Erythroblast (primary cell): ENCODE measurements around the gene TAL1.
"Not testable (repeated sequence)": the region's sequence is repeated elsewhere in the genome, so short reads cannot be mapped to it uniquely, and the experiment has no call there.

Experiments used
- DNase-seq, 2 experiments: peaks; one replicate each; lab custom pipeline; 2025; lab: John Stamatoyannopoulos, UW
- GATA1 ChIP-seq: IDR thresholded peaks from 2 replicates; pipeline ENCODE4 v1.6.1; 2011; ENCODE audit warnings: low read depth, mild to moderate bottlenecking, control low read depth, low read length, moderate library complexity
- POLR2A ChIP-seq: IDR thresholded peaks from 2 replicates; pipeline ENCODE4 v1.6.1; 2011; ENCODE audit warnings: mild to moderate bottlenecking, low read length

TAL1 gene

DNA sequence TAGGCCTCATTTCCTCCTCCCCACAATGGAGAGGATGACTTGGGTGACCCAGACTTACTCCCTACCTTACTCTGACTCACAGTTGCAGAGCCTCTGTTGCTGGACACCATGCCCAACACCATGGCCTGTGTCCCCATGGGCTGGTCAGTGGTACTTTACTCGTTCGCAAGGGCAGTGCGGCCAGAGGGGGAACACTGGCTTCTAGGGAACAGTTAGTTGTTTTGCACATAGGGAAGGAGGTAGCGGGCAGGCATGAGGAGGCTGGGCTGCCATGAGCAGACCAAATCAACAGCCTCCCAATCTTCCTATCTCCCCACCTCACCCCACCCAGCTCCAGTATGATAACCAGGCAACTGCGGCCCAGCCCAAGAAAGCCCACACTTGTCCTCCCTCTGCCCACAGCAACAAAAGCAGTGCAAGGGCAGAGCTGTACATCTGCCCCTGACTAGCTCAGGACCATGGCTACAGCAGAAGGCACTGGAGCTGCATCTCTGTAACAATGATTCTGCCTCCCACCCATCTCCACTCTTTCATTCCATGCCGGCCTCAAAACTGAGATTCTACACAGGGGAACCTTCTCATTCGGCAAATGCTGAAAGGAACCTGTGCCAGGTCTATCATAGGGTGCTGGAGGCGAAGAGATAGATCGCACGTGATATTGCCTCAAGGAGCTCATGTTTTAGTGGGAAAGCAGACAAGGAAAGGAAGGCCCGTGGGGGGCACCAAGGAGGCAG lies 18.6 kb downstream of the TAL1 start:
- TF ChIP-seq GATA1 (no peak), POLR2A (peak; percentile 18)
- peak; percentile 80 to 91 for DNase-seq

DNA sequence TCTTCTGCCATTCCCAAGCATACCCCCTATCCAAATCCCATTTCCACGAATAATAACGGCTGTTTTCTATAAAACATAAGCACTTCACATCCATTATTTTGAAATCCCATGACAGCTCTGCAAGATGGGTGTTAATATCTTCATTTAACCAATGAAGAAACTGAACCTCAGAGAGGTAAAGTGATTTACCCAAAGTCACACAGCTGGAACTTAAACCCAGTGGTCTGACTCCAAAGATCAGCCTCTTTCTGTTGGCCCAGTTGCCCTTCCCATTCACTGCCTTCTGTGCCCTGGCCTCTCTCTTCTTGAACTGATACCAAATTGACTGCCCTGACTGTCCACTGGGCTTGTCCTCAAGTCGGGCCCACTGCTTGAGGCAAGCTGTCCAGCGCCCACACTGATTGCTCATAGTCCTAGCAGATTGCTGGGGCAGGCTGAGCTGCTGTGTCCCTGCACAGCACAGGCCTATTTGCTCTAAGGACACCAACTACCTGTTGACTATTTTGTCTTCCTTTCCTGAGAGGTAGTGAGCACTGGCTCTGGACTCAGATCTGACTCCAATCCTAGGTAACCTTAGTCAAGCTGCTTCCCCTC lies 19.3 kb downstream of the TAL1 start:
- no peak for DNase-seq
- TF ChIP-seq GATA1 (no peak), POLR2A (no peak)

DNA sequence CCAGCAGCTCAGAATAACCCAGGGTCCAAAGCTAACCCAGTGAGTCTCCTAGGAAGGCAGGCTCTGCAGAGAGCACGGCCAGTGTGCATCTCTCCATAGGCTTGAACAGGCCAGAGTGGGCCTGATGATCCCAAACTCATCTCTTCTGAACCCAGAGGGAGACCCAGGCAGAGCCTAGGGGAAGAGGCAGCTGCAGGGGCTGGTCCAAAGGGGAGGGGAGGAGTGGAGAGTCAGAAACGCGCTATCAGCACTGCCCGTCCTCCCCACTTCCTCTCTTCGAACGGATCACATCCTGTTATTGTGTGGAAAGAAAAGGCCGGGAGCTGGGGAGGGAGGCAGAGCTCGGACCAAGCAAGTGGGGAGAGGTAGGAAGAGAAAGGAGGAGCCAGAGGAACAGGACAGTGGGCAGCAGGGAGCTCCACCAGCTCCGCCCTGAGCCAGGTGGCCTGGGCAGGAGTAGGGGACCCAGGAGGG lies 20.2 kb downstream of the TAL1 start:
- DNase-seq, result no peak
- TF ChIP-seq POLR2A (no peak), GATA1 (no peak)

DNA sequence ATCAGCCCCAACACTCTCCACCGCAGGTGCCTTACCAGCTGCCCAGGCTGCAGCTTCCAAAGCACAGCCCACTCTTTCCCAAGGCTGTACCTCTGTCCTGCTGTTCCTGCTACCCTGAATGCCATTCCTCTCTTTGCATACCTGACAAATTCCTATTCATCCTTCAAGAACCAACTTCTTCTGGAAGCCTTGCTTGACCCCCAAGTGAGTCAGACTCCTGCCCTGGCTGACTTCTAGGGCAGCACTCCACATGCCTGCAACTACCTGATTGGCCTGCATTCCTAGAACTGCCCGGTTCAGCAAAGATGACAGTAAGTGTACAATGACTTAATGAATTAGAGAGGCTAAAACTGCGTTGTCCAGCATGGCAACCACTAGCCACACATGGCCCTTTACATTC lies 21.4 kb downstream of the TAL1 start:
- DNase-seq, result no peak
- TF ChIP-seq GATA1, result no peak
- no peak for TF ChIP-seq POLR2A

DNA sequence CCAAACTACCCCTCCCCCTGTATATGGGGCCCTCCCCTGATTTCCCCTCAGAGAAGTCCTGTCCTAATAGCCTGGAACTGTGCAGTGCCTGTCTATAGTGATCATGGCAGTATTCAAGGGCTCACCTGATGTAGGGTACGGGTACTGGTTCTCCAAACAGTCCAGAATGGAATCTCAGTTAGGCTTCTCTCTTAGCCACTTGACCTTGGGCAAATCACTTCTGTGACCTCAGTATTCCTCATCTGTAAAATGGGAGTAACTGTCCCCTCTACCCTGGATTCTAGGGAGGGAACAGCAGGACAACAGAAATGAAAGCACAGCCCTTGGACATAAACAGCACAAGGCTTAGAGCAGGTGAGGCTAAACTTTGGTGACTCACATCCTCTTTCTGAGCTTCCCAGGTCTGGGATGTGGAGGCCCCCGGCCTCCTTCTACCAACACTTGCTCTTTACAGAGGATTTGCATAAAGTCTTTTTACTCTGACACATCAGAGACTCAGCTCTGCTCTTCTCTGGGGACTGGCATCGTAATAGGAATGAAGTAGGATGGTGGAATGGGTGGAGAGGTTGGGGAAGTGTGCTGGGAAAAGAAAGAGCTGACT lies 22.2 kb downstream of the TAL1 start:
- TF ChIP-seq GATA1 (no peak), POLR2A (no peak)
- no peak for DNase-seq

DNA sequence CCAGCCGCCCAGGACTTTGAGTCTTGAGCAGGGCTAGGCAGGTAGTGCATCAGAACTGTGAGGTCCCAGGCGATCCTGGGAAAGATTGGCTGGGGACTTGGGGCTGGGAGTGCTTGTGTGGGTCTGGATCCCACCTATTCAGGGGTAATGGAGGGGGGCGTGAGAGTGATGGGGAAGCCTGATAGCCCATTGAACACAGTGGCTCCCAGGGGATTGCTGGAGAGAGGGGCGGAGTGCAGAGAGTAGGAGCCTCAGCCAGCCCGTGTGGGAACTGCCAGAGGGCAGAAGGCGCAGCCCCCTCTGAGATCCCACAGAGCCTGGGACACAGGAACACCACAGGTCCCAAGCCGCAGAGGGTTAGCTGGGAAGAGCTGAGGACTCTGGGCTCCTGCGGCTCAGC lies 22.9 kb downstream of the TAL1 start:
- no peak for TF ChIP-seq POLR2A

DNA sequence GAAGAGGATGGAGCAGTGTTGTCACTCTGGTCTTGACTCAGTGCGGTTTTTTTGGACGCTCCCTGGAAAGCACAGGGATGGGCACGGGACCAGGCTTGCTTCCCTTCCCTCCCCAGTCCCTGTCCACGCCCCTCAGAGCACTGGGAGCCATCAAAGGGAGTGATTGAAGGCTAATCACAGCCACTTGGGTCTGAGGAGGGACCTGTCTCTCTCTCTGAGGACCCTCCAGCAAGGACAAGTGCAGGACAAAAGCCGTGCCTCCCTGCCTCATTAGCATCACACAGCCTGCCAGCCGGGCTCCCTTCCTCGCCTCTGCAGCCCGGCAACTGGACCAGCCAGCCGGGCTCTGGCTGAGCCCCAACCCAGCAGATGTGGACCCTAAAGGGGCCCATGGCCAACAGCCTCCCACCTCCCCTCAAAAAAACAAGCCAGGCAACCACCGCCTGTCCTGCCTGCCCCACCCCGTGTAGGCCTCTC lies 23.6 kb downstream of the TAL1 start:
- DNase-seq, result no peak
- TF ChIP-seq GATA1 (no peak), POLR2A (no peak)

More for the DNA sequence above, 22.9 kb downstream of the TAL1 start:
- DNase-seq, result no peak

DNA sequence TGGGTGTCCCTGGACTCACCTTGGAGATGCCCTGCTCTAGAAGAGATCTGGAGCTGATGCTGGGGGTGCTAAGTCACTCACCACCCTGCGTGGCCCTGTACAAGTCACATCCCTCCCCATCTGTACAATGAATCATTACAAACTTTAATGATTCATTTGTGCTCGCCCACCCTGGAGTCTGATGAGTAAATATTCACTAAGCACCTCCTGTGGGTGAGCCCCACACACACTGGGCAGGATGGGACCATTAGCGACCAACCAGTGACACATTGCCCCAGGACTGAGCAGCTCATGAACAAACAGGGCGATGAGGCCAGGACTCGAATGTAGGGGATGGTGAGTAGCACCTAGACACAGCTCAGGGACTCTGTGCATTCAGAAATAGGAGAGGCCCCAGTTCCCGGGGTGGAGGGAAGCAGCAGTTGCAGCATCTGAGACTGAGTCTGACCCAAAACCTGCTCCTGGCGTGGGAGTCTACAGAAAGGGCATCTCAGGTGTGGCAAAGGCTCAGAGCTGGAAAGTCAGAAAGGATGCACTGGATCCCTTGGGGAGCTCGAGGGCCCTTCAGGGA lies 24.1 kb downstream of the TAL1 start:
- TF ChIP-seq POLR2A (no peak), GATA1 (no peak)
- DNase-seq, result no peak

DNA sequence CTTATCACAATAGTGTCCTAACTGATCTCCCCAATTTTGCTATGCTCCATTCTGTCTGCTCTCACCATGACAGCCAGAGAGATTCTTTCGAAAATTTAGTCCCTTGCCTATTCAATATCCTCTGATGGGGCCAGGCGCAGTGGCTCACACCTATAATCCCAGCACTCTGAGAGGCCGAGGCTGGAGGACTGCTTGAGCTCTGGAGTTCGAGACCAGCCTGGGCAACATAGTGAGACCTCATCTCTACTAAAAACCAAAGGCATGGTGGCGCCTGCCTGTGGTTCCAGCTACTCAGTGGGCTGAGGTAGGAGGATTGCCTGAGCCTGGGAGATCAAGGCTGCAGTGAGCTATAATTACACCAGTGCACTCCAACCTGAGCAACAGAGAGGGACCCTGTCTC lies 26.1 kb downstream of the TAL1 start:
- TF ChIP-seq GATA1 (no peak), POLR2A (no peak)
- no peak for DNase-seq

DNA sequence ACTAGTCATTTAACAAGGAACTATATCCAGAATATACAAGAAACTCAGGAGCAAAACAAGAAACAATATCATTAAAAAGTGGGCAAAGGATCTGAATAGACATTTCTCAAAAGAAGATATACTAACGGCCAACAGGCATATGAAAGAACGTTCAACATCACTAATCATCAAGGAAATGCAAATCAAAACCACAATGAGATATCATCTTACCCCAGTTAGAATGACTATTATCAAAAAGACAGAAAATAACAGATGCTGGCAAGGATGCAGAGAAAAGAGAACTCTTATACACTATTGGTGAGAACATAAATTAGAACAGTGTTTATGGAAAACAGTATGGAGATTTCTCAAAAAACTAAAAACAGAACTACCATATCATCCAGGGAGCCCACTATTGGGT lies 28.5 kb downstream of the TAL1 start:
- not testable (repeated sequence) for DNase-seq

DNA sequence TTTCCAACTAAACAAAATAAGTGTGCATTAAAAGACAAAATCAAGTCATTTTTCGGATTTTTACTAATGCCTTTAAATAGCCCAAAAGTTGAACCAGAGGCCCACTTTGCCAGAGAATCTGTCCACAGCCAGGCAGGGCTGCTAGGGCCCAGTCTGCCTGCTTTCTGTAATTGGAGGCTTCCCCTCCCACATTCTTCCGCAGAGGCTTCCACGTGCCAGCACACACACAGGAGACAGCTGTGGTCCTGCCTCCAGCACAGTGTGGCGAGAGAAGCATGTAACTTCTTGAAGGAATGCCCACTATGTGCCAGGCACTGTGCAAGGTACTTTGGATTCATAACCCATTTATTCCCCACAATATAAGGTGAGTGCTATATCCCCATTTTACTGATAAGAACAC lies 30.8 kb downstream of the TAL1 start:
- TF ChIP-seq POLR2A (no peak), GATA1 (no peak)
- DNase-seq, result no peak

DNA sequence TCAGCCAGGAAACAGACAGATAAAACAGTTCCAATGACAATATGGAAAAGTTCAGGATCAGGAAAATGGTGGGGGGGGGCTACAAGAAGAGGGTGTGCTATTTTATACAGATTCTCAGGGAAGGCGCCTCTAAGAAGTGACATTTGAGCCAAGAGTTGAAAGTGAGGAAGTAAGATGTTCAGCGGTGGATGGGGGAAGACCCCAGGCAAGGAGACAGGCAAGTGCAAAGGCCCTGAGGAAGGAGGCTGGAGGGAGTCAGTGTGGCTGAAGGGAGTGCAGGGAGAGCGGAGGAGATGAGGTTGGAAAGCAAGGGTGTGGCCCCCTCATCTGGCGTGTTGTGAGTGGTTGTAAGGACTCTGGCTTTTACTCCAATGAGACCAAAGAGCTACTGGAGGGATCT lies 33.8 kb downstream of the TAL1 start:
- DNase-seq, result no peak
- TF ChIP-seq POLR2A (no peak), GATA1 (no peak)

DNA sequence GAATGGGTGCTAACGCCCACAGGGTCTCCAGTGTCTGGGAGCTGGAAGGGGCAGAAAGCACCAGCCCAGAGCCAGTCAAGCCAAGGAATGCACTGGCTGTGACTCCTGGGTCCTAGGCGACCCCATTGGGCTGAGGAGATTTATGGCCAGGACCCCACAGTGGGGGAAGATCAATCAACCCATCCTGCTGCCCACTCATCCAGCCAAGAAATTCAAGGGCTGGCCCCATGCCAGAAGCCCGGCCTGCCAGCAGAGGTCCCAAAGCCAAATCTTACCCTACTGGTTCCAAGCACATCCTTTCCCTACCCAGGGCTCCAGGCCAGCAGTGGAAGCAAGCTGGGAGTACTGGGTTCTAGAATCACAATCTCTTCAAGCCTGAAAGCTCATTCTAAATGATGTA lies 35.4 kb downstream of the TAL1 start:
- no peak for TF ChIP-seq GATA1
- no peak for TF ChIP-seq POLR2A
- peak; percentile 42 to 65 for DNase-seq

DNA sequence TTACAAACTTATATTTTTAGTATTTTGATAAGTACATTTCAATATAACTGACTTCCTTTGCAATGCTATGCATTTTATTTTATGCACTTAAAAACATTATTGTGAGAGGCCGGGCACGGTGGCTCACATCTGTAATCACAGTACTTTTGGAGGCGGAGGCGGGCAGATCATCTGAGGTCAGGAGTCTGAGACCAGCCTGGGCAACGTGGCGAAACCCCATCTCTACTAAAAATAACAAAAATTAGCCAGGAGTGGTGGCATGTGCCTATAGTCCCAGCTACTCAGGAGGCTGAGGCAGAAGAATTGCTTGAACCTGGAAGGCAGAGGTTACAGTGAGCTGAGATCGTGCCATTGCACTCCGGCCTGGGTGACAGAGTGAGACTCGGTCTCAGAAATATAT lies 36.0 kb downstream of the TAL1 start:
- DNase-seq, result not testable (repeated sequence)
